Smooth muscle cell (in vitro differentiated cells): ENCODE results near the gene LTBP1. TPM values are rescaled to one million over a fixed set of nuclear protein-coding genes. Genes with fewer than 3 reads are reported as not detected.

Experiments
- DNase-seq: peaks from one replicate; lab custom pipeline; 2025; ENCODE audit not compliant: unreplicated experiment; lab: John Stamatoyannopoulos, UW
- H2AFZ ChIP-seq: fragments of 200-600 bp; sonication (generic); 2 replicates; pipeline ENCODE4 v1.6.0; 2016; ENCODE audit warnings: antibody characterized with exemption, low read depth, mild to moderate bottlenecking
- H3F3A ChIP-seq: fragments of 200-600 bp; sonication (generic); 2 replicates; pipeline ENCODE4 v1.6.0; 2017; ENCODE audit warnings: antibody characterized with exemption, low read depth
- H3K27ac ChIP-seq: fragments of 200-600 bp; sonication (generic); 2 replicates; pipeline ENCODE4 v1.5.1; 2016; ENCODE audit warnings: low read depth, mild to moderate bottlenecking
- H3K27me3 ChIP-seq: fragments of 200-600 bp; sonication (generic); 2 replicates; pipeline ENCODE4 v1.6.1; 2016; ENCODE audit warnings: low read depth, mild to moderate bottlenecking
- H3K36me3 ChIP-seq: fragments of 200-600 bp; sonication (generic); 2 replicates; pipeline ENCODE4 v1.5.1; 2016; ENCODE audit warnings: low read depth
- H3K4me1 ChIP-seq: fragments of 200-600 bp; sonication (generic); 2 replicates; pipeline ENCODE4 v1.5.1; 2016; ENCODE audit warnings: low read depth
- H3K4me2 ChIP-seq: fragments of 200-600 bp; sonication (generic); 2 replicates; pipeline ENCODE4 v1.6.0; 2016; ENCODE audit warnings: mild to moderate bottlenecking
- H3K4me3 ChIP-seq: fragments of 200-600 bp; sonication (generic); 2 replicates; pipeline ENCODE4 v1.5.1; 2016; ENCODE audit warnings: mild to moderate bottlenecking
- H3K79me2 ChIP-seq: fragments of 200-600 bp; sonication (generic); 2 replicates; pipeline ENCODE4 v1.6.0; 2016; ENCODE audit warnings: low read depth, mild to moderate bottlenecking
- H3K9ac ChIP-seq: fragments of 200-600 bp; sonication (generic); 2 replicates; pipeline ENCODE4 v1.6.0; 2016; ENCODE audit warnings: low read depth
- H3K9me3 ChIP-seq: fragments of 200-600 bp; sonication (generic); replicated peaks from 2 replicates; pipeline ENCODE4 v1.5.1; 2016; ENCODE audit warnings: low read depth
- H4K20me1 ChIP-seq: fragments of 200-600 bp; sonication (generic); 2 replicates; pipeline ENCODE4 v1.6.0; 2016; ENCODE audit warnings: low read depth
- CTCF ChIP-seq: fragments of 200-600 bp; sonication (generic); IDR thresholded peaks from 2 replicates; pipeline ENCODE4 v1.5.1; 2017; ENCODE audit warnings: borderline replicate concordance, mild to moderate bottlenecking, antibody characterized with exemption; ENCODE audit not compliant: insufficient read depth, poor library complexity, severe bottlenecking
- WGBS: methylation state at CpG from one replicate; pipeline ENCODE4 v1.1.7; 2016; ENCODE audit warnings: low lambda C conversion rate; 5-methylcytosine and 5-hydroxymethylcytosine counted together
- polyA plus RNA-seq: library from polyadenylated mRNA; unstranded; fragments of >200 nt; fragmentation: Nextera tagmentation; extraction: Ambion mirVana; gene quantifications from 2 replicates; pipeline ENCODE4 v1.2.1, GENCODE V29; 2016
- total RNA-seq: library from RNA; depleted of rRNA; stranded (reverse); fragments of >200 nt; gene quantifications from 2 replicates; pipeline ENCODE4 v1.2.3, GENCODE V29; 2014

LTBP1 gene
- total and polyA plus RNA-seq, 2 experiments from 2014 or later = 146 to 250 TPM

GRCh38 chr2:33340280-33340679, 393.5 kb downstream of the LTBP1 start:
- 95% methylated on average over 6 of the region's 6 CpGs for WGBS
- Histone ChIP-seq H3K27me3 (no peaks in the 10 kb centered on the region), H3K9ac (no peak overlapping the region), H3K4me2 (no peak overlapping the region), H3K79me2 (no peaks in the 10 kb centered on the region), H3K36me3 (peaks cover under 1% of the 10 kb centered on the region), H4K20me1 (no peaks in the 10 kb centered on the region), H3F3A (no peaks in the 10 kb centered on the region), H3K4me3 (no peak overlapping the region), H3K27ac (no peak overlapping the region), H2AFZ (no peak overlapping the region), H3K4me1 (no peaks in the 10 kb centered on the region), H3K9me3 (no peaks in the 10 kb centered on the region)
- TF ChIP-seq CTCF = no peak
- DNase-seq = no peak

GRCh38 chr2:33342171-33342570, 395.4 kb downstream of the LTBP1 start:
- Histone ChIP-seq H3K4me3 (no peak overlapping the region), H3F3A (no peaks in the 10 kb centered on the region), H3K9ac (no peak overlapping the region), H2AFZ (no peak overlapping the region), H3K27ac (no peak overlapping the region), H4K20me1 (no peaks in the 10 kb centered on the region), H3K9me3 (no peaks in the 10 kb centered on the region), H3K4me2 (no peak overlapping the region), H3K79me2 (no peaks in the 10 kb centered on the region), H3K27me3 (no peaks in the 10 kb centered on the region), H3K36me3 (peaks cover 6% of the 10 kb centered on the region), H3K4me1 (no peaks in the 10 kb centered on the region)
- 88% methylated on average over 5 of the region's 5 CpGs for WGBS
- TF ChIP-seq CTCF = no peak
- DNase-seq = no peak

GRCh38 chr2:33342705-33343104, 396.0 kb downstream of the LTBP1 start:
- TF ChIP-seq CTCF = no peak
- H3K9ac ChIP-seq = no peak overlapping the region

GRCh38 chr2:33343387-33343895, 396.7 kb downstream of the LTBP1 start:
- no peak for TF ChIP-seq CTCF
- no peak for DNase-seq
- H3K4me1 ChIP-seq = no peaks in the 10 kb centered on the region
- no peaks in the 10 kb centered on the region for H3F3A ChIP-seq
- no peaks in the 10 kb centered on the region for H3K27me3 ChIP-seq
- H3K4me2 ChIP-seq = no peak overlapping the region
- peaks cover 12% of the 10 kb centered on the region for H3K36me3 ChIP-seq
- WGBS = 88% methylated on average over 3 of the region's 3 CpGs
- no peaks in the 10 kb centered on the region for H4K20me1 ChIP-seq
- H3K4me3 ChIP-seq = no peak overlapping the region
- H3K9me3 ChIP-seq = no peaks in the 10 kb centered on the region
- no peaks in the 10 kb centered on the region for H3K79me2 ChIP-seq
- no peak overlapping the region for H3K9ac ChIP-seq
- no peak overlapping the region for H3K27ac ChIP-seq
- H2AFZ ChIP-seq = no peak overlapping the region

More at GRCh38 chr2:33342705-33343104, 396.0 kb downstream of the LTBP1 start:
- 81% methylated on average over 4 of the region's 4 CpGs for WGBS
- no peaks in the 10 kb centered on the region for H3F3A ChIP-seq
- H3K4me3 ChIP-seq = no peak overlapping the region
- H3K4me2 ChIP-seq = no peak overlapping the region
- H3K27me3 ChIP-seq = no peaks in the 10 kb centered on the region
- no peak overlapping the region for H2AFZ ChIP-seq
- no peaks in the 10 kb centered on the region for H3K79me2 ChIP-seq
- no peaks in the 10 kb centered on the region for H3K4me1 ChIP-seq
- peaks cover 6% of the 10 kb centered on the region for H3K36me3 ChIP-seq
- no peaks in the 10 kb centered on the region for H4K20me1 ChIP-seq
- H3K9me3 ChIP-seq = no peaks in the 10 kb centered on the region
- no peak for DNase-seq
- no peak overlapping the region for H3K27ac ChIP-seq
